ENCODE measurements around the gene ZDHHC8.

ZDHHC8 gene

DNA sequence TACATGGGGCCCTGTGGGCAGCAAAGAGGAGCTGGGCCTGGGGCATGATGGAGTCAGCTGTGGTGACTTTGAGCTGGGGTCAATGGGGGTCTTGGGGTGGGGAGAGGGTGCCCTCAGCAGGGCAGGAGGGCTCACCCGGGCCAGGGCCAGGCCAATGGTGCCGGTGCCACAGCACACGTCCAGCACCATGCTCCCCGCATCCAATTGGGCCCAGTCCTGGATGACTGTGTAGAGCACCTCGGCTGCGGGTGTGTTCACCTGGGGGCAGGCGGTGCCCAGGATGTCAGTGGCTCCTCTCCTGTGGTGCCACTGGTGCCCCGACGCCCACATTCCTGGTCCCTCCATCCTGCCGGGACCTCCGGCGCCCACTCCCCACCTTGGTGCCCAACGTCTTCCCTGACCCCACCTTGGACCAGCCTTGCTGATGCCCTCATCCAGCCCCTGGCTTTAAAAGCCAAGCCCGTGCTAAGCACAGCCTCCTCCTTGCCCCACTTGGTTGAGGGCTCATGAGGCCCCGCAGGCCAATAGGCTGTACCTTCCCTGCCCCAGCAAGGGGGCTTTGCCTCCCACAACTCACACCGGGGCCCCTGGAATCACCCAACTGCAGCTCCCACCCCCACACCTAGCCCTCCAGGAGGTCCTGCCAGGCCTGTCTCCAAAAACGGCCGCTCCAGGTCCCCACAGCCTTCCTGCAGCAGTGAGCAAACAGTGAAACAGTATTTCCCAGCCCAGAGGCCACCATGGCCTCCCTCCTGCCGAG lies 17.9 kb upstream of the ZDHHC8 start:
- no peak for DNase-seq (ENCODE audit: low spot score)

DNA sequence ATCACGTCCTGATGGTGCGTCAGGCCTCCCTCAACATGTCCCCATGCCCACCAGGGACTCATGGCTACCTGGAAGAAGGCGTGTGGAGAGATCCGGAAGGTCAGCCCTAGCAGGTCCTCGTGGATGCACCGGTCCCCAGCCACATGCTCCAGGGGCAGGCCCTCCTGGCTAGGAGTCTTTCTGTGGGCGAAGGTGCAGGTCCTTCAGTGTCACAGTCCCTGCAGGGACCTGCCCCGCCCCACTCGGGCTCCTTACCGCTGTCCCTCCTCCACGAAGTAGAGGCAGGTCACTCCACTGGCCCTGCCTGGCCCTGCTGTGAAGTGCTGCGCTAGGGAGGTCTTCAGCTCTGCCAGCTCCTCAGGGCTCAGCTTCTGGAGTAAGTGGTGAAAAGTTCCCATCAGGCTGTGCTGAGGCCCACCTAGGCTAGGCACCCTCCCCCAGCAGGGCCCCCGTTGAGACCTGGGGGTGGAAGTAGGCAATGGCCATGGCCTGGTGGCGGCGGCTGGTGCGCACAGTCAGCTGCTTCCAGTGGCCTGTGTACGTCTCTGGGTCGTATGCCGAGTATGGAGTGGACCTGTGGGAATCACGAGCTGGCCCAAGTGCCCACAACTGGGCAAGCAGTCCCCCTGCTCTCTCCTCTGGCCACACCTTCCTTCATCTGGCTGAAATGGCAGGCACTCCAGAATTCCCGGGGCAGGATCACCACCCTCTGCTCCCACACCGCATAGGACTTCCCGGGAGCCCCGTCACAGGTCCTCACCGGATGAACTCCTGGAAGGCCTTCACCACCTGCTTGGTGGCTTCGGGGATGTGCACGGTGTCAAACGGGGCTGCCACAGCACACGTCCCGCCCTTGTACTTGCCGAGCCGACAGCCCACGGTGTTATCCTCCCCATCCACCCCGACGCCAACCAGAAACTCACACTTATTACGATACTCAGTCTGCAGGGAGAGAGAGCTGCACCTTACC lies 16.8 kb upstream of the ZDHHC8 start:
- DNase-seq (ENCODE audit: low spot score), result no peak

DNA sequence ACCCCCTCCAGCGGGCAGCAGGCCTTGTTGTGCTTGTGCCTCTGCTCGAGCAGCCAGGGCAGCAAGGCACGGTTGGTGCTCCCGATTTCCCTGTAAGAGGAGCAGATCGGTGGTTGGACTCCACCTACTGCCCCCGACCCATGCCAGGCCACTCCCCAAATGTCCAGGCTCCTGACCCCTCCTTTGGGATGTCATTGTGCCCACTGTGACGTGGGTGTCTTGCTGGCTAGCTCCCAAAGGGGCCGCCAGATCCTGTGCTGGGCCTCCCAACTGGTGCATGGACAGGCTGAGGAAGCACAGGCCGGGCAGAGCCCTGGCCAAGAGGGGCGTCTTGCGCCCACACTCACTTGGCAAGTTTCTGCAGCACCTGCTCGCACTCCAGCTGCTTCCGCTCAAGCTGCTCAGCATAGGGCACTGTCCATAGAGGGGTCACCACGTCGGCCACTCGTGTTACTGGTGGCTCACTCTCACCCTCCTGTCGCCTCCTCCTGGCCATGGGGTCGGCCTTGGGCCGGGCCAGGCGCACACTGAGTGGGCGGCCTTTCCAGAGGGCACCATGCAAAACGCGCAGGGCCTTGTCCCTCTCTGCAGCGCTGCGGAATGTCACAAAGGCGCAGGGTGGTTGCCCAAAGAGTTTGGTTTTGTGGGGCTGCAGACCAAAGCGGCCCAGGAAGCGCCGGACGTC lies 15.8 kb upstream of the ZDHHC8 start, which contains the start of gene RANBP1:
TSS of gene RANBP1 (plus strand) at position 414 of the 685 bp plus-strand sequence. CDS start at position 495, 81 bp downstream.
- DNase-seq (ENCODE audit: low spot score), result no peak

DNA sequence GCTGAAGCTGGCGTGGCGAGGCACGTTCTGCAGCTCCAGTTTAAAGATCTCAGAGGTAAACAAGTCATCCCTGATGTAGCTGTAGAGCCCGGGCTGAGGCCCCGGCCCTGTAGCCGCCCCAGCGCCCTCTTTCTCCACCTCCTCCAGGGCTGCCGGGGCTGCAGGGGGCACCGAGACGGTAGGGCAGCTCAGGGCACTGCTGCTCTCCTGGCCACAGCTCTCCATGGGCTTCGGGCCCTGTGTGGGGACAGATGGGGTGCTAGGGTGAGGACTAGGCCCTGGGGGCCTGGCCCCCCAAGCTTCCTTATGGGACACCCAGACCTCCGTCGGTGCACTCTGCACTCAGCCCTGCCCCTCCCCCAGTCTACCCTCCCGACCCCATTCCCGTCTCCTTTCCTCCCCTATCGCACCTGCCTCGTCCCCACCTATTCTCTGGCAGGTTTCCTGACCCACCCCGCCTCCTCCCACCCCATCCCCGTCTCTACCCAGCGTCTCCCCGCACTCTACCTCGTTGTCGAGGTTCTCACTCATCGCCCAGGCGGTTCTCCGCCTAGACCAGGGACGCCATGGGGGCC lies 15.1 kb upstream of the ZDHHC8 start:
- DNase-seq (ENCODE audit: low spot score), result no peak

DNA sequence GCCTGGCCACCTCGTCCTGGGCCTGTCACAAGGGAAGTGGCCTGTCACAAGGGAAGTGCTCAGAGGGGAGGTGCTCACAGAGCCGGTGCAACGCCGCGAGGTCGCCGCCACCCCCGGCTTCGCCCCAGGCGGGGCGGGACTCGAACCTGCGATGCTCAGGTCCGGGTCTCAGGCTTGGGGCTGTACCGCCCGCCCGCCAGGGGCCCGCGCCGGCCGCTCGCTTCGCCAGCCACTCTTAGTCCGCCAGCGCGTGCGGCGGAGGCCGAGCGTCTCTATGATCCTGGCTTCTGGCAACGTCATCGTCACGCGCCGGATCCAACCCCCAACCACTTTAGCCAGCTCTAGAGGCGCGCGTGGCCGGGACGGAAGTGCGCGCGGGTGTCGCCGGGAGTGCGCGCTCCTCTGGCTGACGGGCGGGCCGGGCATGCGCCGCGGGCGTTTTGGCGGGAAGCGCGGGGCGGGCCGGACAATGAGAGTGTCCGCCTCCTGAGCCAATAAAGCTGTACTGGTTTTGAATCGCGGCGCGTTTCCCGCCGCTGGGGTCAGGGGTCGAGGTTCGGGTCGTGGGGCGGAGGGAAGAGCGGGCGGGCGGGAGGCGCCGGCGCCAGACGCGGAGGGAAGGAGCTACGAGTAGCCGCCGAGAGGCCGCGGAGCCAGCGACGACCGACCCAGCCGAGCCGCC lies 14.5 kb upstream of the ZDHHC8 start, which contains the start of gene TRMT2A:
TSS of gene TRMT2A (minus strand) at position 276 of the 682 bp plus-strand sequence. CDS start 320 bp downstream, outside the sequence.
- DNase-seq (ENCODE audit: low spot score), result peak; percentile 95

DNA sequence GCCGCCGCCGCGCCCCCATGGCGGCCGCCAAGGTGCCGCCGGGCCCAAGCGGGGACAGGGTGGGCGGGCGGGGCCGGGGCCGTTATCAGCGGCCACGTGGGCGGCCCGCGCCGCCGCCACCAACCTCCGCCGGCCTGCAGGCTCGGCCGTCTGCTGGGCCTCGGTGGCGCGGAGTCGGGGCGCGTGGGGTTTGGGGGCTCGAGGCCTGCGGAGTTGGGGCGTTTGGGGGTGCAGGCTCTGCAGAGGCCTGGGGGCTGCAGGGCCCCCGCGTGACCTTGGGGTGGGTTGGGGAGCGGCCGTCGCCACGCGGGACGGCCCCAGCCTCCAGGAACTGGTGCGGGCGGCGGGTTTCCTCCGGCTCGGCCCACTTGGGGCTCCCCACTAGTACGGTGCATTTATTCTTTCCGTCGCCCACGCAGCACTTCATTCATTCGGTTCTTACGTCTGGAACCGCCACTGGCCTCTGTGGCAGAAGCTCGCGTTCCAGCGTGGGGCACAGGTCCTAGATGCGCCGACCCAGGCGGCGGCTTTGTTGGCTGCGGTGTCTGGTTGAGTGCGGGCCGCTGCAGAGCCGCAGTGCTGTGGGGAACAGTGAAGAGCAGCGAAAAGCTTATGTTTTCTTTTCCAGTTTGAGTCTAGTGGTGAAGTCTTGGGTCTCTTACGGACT lies 13.8 kb upstream of the ZDHHC8 start:
- DNase-seq (ENCODE audit: low spot score), result no peak

DNA sequence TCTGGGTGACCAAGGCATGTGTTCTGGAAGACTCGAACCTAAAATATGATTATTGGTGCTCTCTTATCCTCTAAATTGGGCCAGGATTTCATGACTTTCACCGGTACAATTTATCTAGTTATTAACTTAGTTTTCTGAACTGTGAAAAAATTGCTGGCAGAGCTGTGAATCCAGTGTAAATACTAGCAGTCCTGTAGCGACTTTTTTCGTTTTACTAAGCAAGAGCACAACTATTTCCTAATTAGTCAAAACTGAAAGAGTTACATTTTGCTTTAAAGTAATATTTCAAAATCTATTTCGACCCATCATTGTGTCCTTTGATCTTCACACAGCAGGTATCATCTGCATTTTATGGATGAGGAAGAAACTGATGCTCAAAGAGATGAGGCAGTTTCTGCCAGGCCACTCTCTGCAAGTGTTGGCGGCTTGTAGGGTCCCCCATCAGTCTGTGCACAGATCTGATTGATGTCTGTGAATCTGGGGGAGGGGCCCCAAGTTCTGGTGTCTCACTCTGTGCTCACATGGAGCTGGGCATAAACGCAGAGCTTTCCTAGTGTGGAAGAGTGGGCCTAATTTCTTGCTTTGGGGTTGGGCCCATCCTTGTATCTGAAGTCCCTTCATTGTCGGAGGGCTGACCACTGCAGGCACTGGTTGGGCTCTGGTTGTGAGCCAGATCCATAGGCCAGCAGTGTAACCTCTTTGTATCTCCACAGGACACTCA lies 13.1 kb upstream of the ZDHHC8 start:
- DNase-seq (ENCODE audit: low spot score), result no peak

DNA sequence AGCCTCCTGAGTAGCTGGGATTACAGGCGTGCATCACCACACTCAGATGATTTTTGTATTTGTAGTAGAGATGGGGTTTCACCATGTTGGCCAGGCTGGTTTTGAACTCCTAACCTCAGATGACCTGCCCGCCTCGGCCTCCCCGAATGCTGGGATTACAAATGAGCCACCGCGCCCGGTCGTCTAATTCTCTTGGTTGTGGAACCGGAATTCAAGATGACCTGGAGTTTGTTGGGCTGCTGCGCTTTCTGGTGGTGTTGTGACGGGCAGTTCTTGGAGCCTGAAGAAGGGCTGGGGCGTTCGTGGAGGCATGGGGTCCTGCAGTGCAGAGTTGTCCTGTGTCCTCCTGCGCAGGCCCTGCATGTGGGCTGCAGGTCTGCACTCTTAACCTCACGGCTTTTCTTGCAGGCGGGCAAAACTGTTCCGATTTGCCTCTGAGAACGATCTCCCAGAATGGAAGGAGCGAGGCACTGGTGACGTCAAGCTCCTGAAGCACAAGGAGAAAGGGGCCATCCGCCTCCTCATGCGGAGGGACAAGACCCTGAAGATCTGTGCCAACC lies 9.7 kb upstream of the ZDHHC8 start:
- DNase-seq (ENCODE audit: low spot score), result no peak

DNA sequence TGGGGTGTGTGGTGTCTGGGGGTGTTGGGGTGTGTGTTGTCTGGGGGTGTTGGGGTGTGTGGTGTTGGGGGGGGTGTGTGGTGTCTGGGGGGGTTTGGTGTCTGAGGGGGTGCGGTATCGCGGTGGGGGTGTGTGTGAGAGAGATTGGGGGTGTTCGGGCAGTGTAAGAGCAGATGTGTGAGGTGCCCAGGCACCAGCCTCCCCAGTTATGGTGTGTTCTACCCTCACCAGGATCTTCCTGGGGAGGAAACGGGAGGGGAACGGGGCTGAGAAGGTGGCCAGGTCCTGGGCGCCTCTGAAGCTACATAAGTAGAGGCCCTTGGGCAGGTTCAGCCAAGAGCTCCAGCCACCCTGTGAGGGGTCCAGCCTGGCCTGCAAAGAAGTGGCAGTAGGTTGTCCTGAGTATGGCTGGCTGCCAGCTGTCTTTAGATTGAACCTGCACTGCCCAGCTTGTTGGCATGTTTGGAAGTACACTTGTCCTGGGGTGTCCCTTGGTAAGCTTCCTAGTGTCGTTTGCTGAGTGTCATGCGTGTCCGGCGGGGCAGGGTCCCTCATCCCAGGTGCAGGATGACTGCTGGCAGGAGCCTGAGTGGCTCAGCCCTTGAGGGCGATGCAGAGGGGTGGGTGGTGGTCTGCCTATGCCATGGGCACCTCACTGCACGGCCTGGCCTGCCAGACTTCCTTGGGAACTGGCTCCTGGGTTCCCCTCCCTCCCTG lies 8.1 kb upstream of the ZDHHC8 start:
- DNase-seq (ENCODE audit: low spot score), result no peak

DNA sequence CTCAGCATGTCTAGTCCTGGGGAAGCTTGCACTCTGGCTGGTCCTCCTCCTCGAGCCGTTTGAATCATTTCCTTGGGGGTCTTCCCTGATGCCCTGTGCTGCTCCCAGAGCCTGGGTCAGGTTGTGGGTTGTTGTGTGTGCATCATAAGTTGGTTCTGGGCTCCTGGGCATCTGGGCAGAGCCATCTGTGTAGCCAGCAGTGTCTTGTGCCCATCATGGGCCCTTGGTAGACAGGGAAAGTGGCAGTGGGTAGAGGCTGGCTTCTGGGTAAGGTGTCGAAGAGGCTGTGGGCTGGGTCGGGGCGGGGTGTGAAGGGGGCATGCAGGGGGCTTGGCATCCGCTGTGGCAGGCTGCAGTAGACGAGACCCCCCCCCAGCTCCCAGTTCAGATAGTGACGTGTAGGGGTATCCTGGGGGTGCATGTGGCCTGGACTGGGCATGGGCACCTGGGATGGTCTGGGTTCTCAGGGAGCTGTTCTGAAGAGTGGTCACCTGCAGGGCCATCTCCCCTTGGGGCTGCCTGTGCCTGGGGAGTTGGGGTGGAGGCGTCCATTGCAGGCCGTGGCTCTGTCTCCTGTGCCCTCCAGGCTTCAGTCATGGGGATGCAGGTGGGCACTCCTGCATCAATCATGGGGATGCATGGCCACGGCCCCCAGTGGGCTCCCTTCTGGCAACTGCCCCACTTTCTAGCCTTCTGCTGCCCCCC lies 7.4 kb upstream of the ZDHHC8 start:
- DNase-seq (ENCODE audit: low spot score), result no peak

DNA sequence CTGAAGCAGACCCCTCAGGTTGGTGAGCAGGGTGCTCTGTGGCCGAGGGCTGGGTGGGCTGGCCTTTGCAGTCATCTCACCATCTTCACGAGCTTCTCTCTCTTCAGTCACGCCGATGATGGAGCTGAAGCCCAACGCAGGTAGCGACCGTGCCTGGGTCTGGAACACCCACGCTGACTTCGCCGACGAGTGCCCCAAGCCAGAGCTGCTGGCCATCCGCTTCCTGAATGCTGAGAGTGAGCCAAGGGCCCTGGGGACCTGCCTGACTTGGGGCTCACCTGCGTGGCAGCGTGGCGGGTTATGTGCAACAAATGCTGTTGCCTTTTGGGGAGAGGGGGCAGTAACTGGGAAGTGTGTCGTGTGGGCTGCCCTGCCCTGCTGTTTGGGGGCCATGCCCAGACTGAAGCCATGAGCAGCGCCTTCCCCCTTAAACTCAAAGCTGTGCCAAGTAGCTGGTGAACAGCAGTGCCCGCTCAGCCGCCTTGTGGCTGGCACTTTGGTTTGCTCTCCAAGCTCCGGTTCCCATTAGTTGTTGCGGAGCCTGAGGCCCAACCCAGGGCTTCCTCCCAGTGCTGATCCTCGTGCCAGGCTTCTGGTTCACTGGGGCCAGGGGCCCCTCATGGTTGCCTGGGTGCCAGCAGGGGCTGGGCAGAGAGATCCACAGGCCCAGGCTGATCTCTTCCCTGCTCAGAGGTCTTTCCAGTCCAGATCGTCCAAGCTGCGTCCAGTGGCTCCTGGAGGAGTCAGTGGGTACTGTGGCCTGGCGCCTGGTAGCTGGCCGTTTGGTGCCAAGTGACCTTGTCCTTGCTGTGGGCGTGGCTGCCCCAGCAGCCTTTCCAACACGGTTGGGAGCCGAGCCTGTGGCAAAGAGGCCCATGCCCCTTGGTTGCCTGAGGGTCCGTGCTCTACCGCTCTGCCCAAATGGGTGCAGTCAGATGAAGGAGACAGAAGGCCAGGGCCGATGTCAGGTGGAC lies 6.1 kb upstream of the ZDHHC8 start:
- DNase-seq (ENCODE audit: low spot score), result no peak

DNA sequence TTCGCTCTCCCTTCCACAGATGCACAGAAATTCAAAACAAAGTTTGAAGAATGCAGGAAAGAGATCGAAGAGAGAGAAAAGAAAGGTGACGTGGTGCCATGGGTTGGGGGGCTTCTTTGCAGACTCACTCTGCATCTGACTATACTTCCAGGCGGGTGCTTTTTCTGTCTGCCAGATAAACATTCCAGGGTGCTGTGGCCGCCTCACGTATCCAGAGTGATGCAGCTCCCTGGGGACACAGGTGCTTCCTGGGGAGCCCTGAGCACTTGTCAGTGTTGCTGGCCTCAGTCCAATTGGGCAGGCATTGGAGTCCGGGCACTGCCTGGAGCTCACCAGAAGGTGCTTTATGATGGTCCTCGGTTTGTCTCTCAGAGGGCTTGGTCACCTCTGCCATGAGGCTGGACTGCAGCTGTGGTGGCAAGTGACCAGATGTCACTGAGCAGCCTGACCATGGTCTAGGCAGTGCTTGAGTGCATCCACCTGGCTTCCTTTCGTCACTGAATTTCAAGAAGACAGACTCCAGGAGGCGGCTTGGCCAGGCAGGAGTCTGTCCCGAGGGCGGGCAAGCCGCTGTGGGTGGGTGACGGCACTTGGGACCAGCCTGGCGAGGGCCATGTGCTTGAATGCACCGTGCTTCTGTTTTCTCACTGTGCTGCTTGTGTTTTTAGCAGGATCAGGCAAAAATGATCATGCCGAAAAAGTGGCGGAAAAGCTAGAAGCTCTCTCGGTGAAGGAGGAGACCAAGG lies 5.1 kb upstream of the ZDHHC8 start:
- DNase-seq (ENCODE audit: low spot score), result no peak

DNA sequence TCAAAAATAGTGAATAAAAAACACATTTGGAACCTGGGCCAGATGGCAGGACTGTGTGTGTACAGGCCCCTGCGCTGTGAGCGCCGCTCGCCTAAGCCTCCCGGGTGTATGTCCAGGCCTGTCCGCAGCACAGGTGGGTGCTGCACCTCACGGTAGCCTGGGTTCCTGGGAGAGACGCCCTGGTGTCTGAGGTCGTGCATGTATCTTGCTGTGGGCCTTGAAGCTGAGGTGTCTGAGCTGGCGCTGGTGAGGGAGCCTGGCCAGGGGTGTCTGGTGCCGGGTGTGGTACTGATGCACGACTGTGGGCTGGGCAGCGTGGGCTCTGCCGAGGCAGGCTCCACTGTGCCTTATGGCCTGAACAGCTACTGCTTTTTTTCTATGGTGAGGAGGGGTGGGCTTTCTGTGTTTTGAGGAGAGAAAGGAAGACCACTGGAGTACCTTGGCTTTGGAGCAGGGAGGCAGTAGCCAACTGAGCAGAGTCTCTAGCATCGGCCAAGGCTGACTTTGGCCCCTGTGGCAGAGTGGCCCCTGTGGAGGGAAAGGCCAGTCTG lies 4.2 kb upstream of the ZDHHC8 start:
- DNase-seq (ENCODE audit: low spot score), result no peak

DNA sequence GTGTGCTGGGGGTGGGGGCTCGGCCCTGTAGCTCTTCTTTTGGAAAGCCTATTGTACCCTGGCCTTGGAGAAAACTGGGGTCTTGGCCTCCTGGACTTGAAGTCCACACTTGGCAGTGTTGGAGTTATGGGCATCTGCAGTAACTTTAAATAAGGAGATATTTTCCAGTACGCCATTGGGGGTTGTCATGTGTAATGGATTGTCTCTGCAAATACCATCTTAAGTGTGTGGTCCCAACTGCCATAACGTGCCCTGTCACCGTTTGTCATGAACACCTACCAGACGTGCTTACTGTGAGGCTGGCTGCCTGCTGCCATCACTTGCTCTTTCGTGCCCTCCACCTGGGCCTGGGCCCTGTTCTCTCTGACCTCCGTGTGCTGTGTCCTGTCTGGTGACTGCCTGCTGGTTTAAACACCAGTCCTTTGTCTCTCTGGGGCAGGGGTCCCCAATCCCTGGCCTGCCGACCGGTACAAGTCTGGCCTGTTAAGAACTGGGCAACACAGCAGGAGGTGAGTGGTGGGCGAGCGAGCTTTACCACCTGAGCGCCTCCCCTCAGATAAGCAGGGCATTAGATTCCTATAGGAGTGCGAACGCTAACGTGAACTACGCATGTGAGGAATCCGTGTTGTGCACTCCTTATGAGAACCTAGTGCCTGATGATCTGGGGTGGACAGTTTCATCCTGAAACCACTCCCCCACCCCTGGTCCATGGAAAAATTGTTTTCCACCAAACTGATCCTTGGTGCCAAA lies 3.6 kb upstream of the ZDHHC8 start:
- no peak for DNase-seq (ENCODE audit: low spot score)

DNA sequence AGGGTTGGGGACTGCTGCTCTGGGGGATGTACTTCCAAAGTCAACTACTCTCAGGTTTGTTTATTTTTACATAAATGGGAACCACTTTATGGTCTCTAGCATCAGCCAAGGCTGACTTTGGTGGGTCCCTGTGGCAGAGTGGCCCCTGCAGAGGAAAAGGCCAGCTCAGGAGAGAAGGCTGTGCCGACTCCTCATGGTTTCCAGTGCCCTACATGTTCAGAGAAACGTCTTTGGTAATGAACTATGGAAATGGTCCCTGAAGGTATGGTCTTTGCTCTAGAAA lies 3.0 kb upstream of the ZDHHC8 start:
- DNase-seq (ENCODE audit: low spot score), result no peak
